Activated naive CD4-positive, alpha-beta T cell treated with anti-CD3 and anti-CD28 coated beads, Interleukin-2, amount 50 U/mL, for 24 hours (primary cell): ENCODE data around the gene AUTS2.

Experiments
- H3K27ac Mint-ChIP-seq: one replicate; pipeline ENCODE4 v1.8.0; 2021; ENCODE audit warnings: mild to moderate bottlenecking, mixed read lengths
- H3K27me3 Mint-ChIP-seq: one replicate; pipeline ENCODE4 v1.8.0; 2021; ENCODE audit warnings: mixed read lengths
- H3K36me3 Mint-ChIP-seq: one replicate; pipeline ENCODE4 v1.8.0; 2021; ENCODE audit warnings: mixed read lengths
- H3K4me1 Mint-ChIP-seq: one replicate; pipeline ENCODE4 v1.8.0; 2021; ENCODE audit warnings: mixed read lengths
- H3K4me3 Mint-ChIP-seq: one replicate; pipeline ENCODE4 v1.8.0; 2021; ENCODE audit warnings: mild to moderate bottlenecking, mixed read lengths
- H3K9me3 Mint-ChIP-seq: one replicate; pipeline ENCODE4 v1.8.0; 2021; ENCODE audit warnings: mixed read lengths

AUTS2 gene

GRCh38 chr7:70421319-70421718, 823.0 kb downstream of the AUTS2 start:
- Mint-ChIP-seq H3K27ac (no peak overlapping the region), H3K4me1 (no peaks in the 10 kb centered on the region), H3K4me3 (no peak overlapping the region), H3K9me3 (no peaks in the 10 kb centered on the region), H3K27me3 (no peaks in the 10 kb centered on the region), H3K36me3 (no peaks in the 10 kb centered on the region)

GRCh38 chr7:70426249-70426880, 828.1 kb downstream of the AUTS2 start:
- Mint-ChIP-seq H3K36me3 (no peaks in the 10 kb centered on the region), H3K27ac (no peak overlapping the region), H3K4me3 (no peak overlapping the region), H3K9me3 (no peaks in the 10 kb centered on the region), H3K4me1 (no peaks in the 10 kb centered on the region), H3K27me3 (no peaks in the 10 kb centered on the region)

GRCh38 chr7:70432567-70433001, 834.3 kb downstream of the AUTS2 start:
- H3K36me3 Mint-ChIP-seq: no peaks in the 10 kb centered on the region
- no peak overlapping the region for H3K4me3 Mint-ChIP-seq
- no peaks in the 10 kb centered on the region for H3K9me3 Mint-ChIP-seq
- H3K27ac Mint-ChIP-seq: no peak overlapping the region
- no peaks in the 10 kb centered on the region for H3K4me1 Mint-ChIP-seq
- no peaks in the 10 kb centered on the region for H3K27me3 Mint-ChIP-seq

- no peak overlapping the region for H3K4me3 Mint-ChIP-seq
Measured at GRCh38 chr7:70434376-70434775, 836.1 kb downstream of the AUTS2 start.

GRCh38 chr7:70434821-70435220, 836.5 kb downstream of the AUTS2 start:
- H3K27me3 Mint-ChIP-seq: no peaks in the 10 kb centered on the region
- H3K4me1 Mint-ChIP-seq: no peaks in the 10 kb centered on the region
- H3K36me3 Mint-ChIP-seq: no peaks in the 10 kb centered on the region
- no peaks in the 10 kb centered on the region for H3K9me3 Mint-ChIP-seq
- no peak overlapping the region for H3K27ac Mint-ChIP-seq
- no peak overlapping the region for H3K4me3 Mint-ChIP-seq

More at GRCh38 chr7:70434376-70434775, 836.1 kb downstream of the AUTS2 start:
- Mint-ChIP-seq H3K27me3 (no peaks in the 10 kb centered on the region), H3K27ac (no peak overlapping the region), H3K9me3 (no peaks in the 10 kb centered on the region), H3K4me1 (no peaks in the 10 kb centered on the region), H3K36me3 (no peaks in the 10 kb centered on the region)

GRCh38 chr7:70435634-70436033, 837.4 kb downstream of the AUTS2 start:
- Mint-ChIP-seq H3K9me3 (no peaks in the 10 kb centered on the region), H3K36me3 (no peaks in the 10 kb centered on the region), H3K27ac (no peak overlapping the region), H3K4me3 (no peak overlapping the region), H3K4me1 (no peaks in the 10 kb centered on the region), H3K27me3 (no peaks in the 10 kb centered on the region)

- Mint-ChIP-seq H3K9me3 (no peaks in the 10 kb centered on the region), H3K27ac (no peak overlapping the region), H3K36me3 (no peaks in the 10 kb centered on the region), H3K4me3 (no peak overlapping the region), H3K27me3 (no peaks in the 10 kb centered on the region), H3K4me1 (no peaks in the 10 kb centered on the region)
Measured at GRCh38 chr7:70436790-70437350, 838.6 kb downstream of the AUTS2 start.

GRCh38 chr7:70439651-70440050, 841.4 kb downstream of the AUTS2 start:
- Mint-ChIP-seq H3K4me3 (no peak overlapping the region), H3K9me3 (no peaks in the 10 kb centered on the region), H3K36me3 (no peaks in the 10 kb centered on the region), H3K27ac (no peak overlapping the region), H3K27me3 (no peaks in the 10 kb centered on the region), H3K4me1 (no peaks in the 10 kb centered on the region)

- Mint-ChIP-seq H3K27ac (no peak overlapping the region), H3K36me3 (no peaks in the 10 kb centered on the region), H3K27me3 (no peaks in the 10 kb centered on the region), H3K4me1 (no peaks in the 10 kb centered on the region), H3K4me3 (no peak overlapping the region), H3K9me3 (no peaks in the 10 kb centered on the region)
Measured at GRCh38 chr7:70446448-70447143, 848.3 kb downstream of the AUTS2 start.

- Mint-ChIP-seq H3K4me3 (no peak overlapping the region), H3K9me3 (no peaks in the 10 kb centered on the region), H3K36me3 (no peaks in the 10 kb centered on the region), H3K27ac (no peak overlapping the region), H3K4me1 (no peaks in the 10 kb centered on the region), H3K27me3 (no peaks in the 10 kb centered on the region)
Measured at GRCh38 chr7:70448312-70448906, 850.1 kb downstream of the AUTS2 start.

- Mint-ChIP-seq H3K4me1 (no peaks in the 10 kb centered on the region), H3K27me3 (no peaks in the 10 kb centered on the region), H3K4me3 (no peak overlapping the region), H3K36me3 (no peaks in the 10 kb centered on the region), H3K9me3 (no peaks in the 10 kb centered on the region), H3K27ac (no peak overlapping the region)
Measured at GRCh38 chr7:70450731-70451130, 852.5 kb downstream of the AUTS2 start.

- no peak overlapping the region for H3K4me3 Mint-ChIP-seq
- H3K4me1 Mint-ChIP-seq: no peaks in the 10 kb centered on the region
Measured at GRCh38 chr7:70455925-70456324, 857.6 kb downstream of the AUTS2 start.

GRCh38 chr7:70456719-70457118, 858.4 kb downstream of the AUTS2 start:
- H3K36me3 Mint-ChIP-seq: no peaks in the 10 kb centered on the region
- no peak overlapping the region for H3K27ac Mint-ChIP-seq
- H3K4me3 Mint-ChIP-seq: no peak overlapping the region
- no peaks in the 10 kb centered on the region for H3K27me3 Mint-ChIP-seq
- no peaks in the 10 kb centered on the region for H3K4me1 Mint-ChIP-seq
- no peaks in the 10 kb centered on the region for H3K9me3 Mint-ChIP-seq

More at GRCh38 chr7:70455925-70456324, 857.6 kb downstream of the AUTS2 start:
- H3K27ac Mint-ChIP-seq: no peak overlapping the region
- no peaks in the 10 kb centered on the region for H3K36me3 Mint-ChIP-seq
- H3K9me3 Mint-ChIP-seq: no peaks in the 10 kb centered on the region
- H3K27me3 Mint-ChIP-seq: no peaks in the 10 kb centered on the region

GRCh38 chr7:70457482-70457881, 859.2 kb downstream of the AUTS2 start:
- Mint-ChIP-seq H3K27me3 (no peaks in the 10 kb centered on the region), H3K27ac (no peak overlapping the region), H3K4me3 (no peak overlapping the region), H3K9me3 (no peaks in the 10 kb centered on the region), H3K4me1 (no peaks in the 10 kb centered on the region), H3K36me3 (no peaks in the 10 kb centered on the region)

- H3K27me3 Mint-ChIP-seq: no peaks in the 10 kb centered on the region
- no peak overlapping the region for H3K27ac Mint-ChIP-seq
- H3K4me1 Mint-ChIP-seq: no peaks in the 10 kb centered on the region
- no peak overlapping the region for H3K4me3 Mint-ChIP-seq
- H3K36me3 Mint-ChIP-seq: no peaks in the 10 kb centered on the region
- no peaks in the 10 kb centered on the region for H3K9me3 Mint-ChIP-seq
Measured at GRCh38 chr7:70457883-70458680, 859.8 kb downstream of the AUTS2 start.
